PC-3 (cell line): ENCODE results near the gene FBXL13. TPM values are rescaled to one million over a fixed set of nuclear protein-coding genes. Genes with fewer than 3 reads are reported as not detected.

Experiments
- ATAC-seq: fragments of 200-7000 bp; cut with Tn5 transposase; 2 replicates; pipeline ENCODE4 v1.9.1; 2020; ENCODE audit warnings: mild to moderate bottlenecking, moderate library complexity
- BruUV-seq: library from RNA; stranded (reverse); fragments of 400-500 nt; replicated peaks from 2 replicates; lab custom pipeline; 2021; lab: Mats Ljungman, UMichigan
- CTCF ChIA-PET: fragments of 300-600 bp; sonication (Branson Sonifier 250); formaldehyde crosslinking; loops from one replicate; lab custom pipeline; 2022; ENCODE audit warnings: antibody characterized with exemption; lab: Charles Lee
- POLR2A ChIA-PET: fragments of 300-600 bp; sonication (Branson Sonifier 250); formaldehyde crosslinking; loops from one replicate; lab custom pipeline; 2022; ENCODE audit warnings: antibody characterized with exemption; ENCODE audit not compliant: unreplicated experiment; lab: Charles Lee
- DNase-seq: peaks from one replicate; pipeline ENCODE4 v3.0.0-alpha.2; 2015
- H2AFZ ChIP-seq: fragments of 300-600 bp; sonication (generic); 2 replicates; pipeline ENCODE4 v1.6.0; 2016; ENCODE audit warnings: antibody characterized with exemption, low read length
- H3F3A ChIP-seq: fragments of 300-600 bp; sonication (generic); one replicate; pipeline ENCODE4 v1.6.0; 2017; ENCODE audit warnings: antibody characterized with exemption, low read length, control low read depth, mild to moderate bottlenecking; ENCODE audit not compliant: unreplicated experiment
- H3K27ac ChIP-seq: fragments of 300-600 bp; sonication (generic); 2 replicates; pipeline ENCODE4 v1.5.1; 2016; ENCODE audit warnings: mild to moderate bottlenecking, low read length
- H3K27me3 ChIP-seq: fragments of 300-600 bp; sonication (generic); 2 replicates; pipeline ENCODE4 v1.6.1; 2016; ENCODE audit warnings: low read length, mixed read lengths
- H3K36me3 ChIP-seq: fragments of 300-600 bp; sonication (generic); 2 replicates; pipeline ENCODE4 v1.6.1; 2016; ENCODE audit warnings: low read depth, mixed run types, low read length, mixed read lengths
- H3K4me1 ChIP-seq: fragments of 300-600 bp; sonication (generic); 2 replicates; pipeline ENCODE4 v1.5.1; 2016; ENCODE audit warnings: low read length; ENCODE audit not compliant: insufficient read depth
- H3K4me2 ChIP-seq: fragments of 300-600 bp; sonication (generic); 2 replicates; pipeline ENCODE4 v1.6.0; 2016; ENCODE audit warnings: low read length
- H3K4me3 ChIP-seq: fragments of 300-600 bp; sonication (generic); 2 replicates; pipeline ENCODE4 v1.5.1; 2016; ENCODE audit warnings: mild to moderate bottlenecking, low read length, mixed read lengths
- H3K79me2 ChIP-seq: fragments of 300-600 bp; sonication (generic); 2 replicates; pipeline ENCODE4 v1.6.1; 2017; ENCODE audit warnings: low read length, mixed read lengths
- H3K9ac ChIP-seq: fragments of 300-600 bp; sonication (generic); 2 replicates; pipeline ENCODE4 v1.6.0; 2016; ENCODE audit warnings: mild to moderate bottlenecking, low read length
- H3K9me2 ChIP-seq: fragments of 300-600 bp; sonication (generic); replicated peaks from 2 replicates; pipeline ENCODE4 v1.6.1; 2016; ENCODE audit warnings: mixed run types, low read length, mixed read lengths
- H3K9me3 ChIP-seq: fragments of 300-600 bp; sonication (generic); 2 replicates; pipeline ENCODE4 v1.6.1; 2016; ENCODE audit warnings: low read length, mixed read lengths
- H4K20me1 ChIP-seq: fragments of 300-600 bp; sonication (generic); 2 replicates; pipeline ENCODE4 v1.6.1; 2016; ENCODE audit warnings: low read length, mixed read lengths
- EZH2 ChIP-seq: fragments of 300-600 bp; sonication (generic); IDR thresholded peaks from one replicate; pipeline ENCODE4 v1.6.1; 2017; ENCODE audit warnings: antibody characterized with exemption, mild to moderate bottlenecking, low read length; ENCODE audit not compliant: unreplicated experiment
- EZH2phosphoT487 ChIP-seq: fragments of 300-600 bp; sonication (generic); IDR thresholded peaks from 2 replicates; pipeline ENCODE4 v1.6.1; 2018; ENCODE audit warnings: mild to moderate bottlenecking, antibody characterized with exemption, low read length, borderline replicate concordance
- intact Hi-C: fragments of 100-400 bp; cut with micrococcal nuclease; formaldehyde crosslinking; loops from 2 replicates; pipeline ENCODE4 v1.9.0; 2023
- total RNA-seq: library from RNA; depleted of rRNA; stranded (reverse); fragments of >200 nt; gene quantifications from 2 replicates; pipeline ENCODE4 v1.2.3, GENCODE V29; 2014
- TF ChIP-seq, protein P1 (sequence below): fragments of 300-600 bp; sonication (generic); conservative IDR thresholded peaks from 2 replicates; pipeline ENCODE4 v1.5.1; 2017; ENCODE audit warnings: antibody characterized with exemption, low read depth, mild to moderate bottlenecking, low read length

The FBXL13 gene
- total RNA-seq, 1 experiment from 2014 or later, result 1.1 TPM

DNA sequence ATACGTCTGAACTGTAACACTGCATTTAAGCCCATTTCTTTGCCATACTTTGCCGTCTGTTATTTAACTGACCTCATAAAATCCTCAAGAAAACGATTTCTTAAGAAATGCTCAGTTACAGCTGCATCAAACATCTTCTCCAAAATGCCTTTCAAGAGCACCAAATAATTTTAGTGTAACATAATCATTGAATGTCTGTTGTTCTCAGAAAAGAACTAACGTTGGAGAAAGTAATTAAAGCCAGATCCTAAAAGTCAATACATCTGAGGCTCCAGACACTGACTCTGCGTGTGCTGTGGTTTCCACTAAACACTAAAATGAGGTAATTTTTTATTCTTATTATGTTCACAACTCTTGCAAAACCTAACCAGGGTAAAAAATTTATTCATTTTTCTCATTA, 225.5 kb downstream of the FBXL13 start:
- Histone ChIP-seq H3K27me3 (no peaks in the 10 kb centered on the region), H3K9ac (no peak overlapping the region), H3K4me3 (no peak overlapping the region), H3K4me2 (no peak overlapping the region), H4K20me1 (no peaks in the 10 kb centered on the region), H3F3A (no peaks in the 10 kb centered on the region), H2AFZ (no peak overlapping the region), H3K9me2 (no peaks in the 10 kb centered on the region), H3K4me1 (no peaks in the 10 kb centered on the region), H3K27ac (no peak overlapping the region), H3K79me2 (no peaks in the 10 kb centered on the region), H3K36me3 (no peaks in the 10 kb centered on the region), H3K9me3 (no peaks in the 10 kb centered on the region)
- ChIA-PET POLR2A (no interaction called here), CTCF (no interaction called here)
- no peak for DNase-seq
- no TSS peak for BruUV-seq
- TF ChIP-seq EZH2phosphoT487 (no peak), EZH2 (no peak)
- TF ChIP-seq, protein P1, sequence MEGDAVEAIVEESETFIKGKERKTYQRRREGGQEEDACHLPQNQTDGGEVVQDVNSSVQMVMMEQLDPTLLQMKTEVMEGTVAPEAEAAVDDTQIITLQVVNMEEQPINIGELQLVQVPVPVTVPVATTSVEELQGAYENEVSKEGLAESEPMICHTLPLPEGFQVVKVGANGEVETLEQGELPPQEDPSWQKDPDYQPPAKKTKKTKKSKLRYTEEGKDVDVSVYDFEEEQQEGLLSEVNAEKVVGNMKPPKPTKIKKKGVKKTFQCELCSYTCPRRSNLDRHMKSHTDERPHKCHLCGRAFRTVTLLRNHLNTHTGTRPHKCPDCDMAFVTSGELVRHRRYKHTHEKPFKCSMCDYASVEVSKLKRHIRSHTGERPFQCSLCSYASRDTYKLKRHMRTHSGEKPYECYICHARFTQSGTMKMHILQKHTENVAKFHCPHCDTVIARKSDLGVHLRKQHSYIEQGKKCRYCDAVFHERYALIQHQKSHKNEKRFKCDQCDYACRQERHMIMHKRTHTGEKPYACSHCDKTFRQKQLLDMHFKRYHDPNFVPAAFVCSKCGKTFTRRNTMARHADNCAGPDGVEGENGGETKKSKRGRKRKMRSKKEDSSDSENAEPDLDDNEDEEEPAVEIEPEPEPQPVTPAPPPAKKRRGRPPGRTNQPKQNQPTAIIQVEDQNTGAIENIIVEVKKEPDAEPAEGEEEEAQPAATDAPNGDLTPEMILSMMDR, result no peak
- ATAC-seq, result no peak
- intact Hi-C loops, result no loop called here

- POLR2A ChIA-PET, result interaction anchor here (0.5 kb wide), 1 partner anchor 47 kb away, joined by 4 read pairs; no protein-coding TSS in a partner anchor
These were observed 229.2 kb downstream of the FBXL13 start for GRCh38 chr7:102845346-102845745.

GRCh38 chr7:102843850-102844249, 230.7 kb downstream of the FBXL13 start:
- ATAC-seq, result no peak
- H3K79me2 ChIP-seq, result no peaks in the 10 kb centered on the region
- no peak for DNase-seq
- intact Hi-C loops, result no loop called here
- no peaks in the 10 kb centered on the region for H3K36me3 ChIP-seq
- no peak overlapping the region for H3K4me2 ChIP-seq
- H3K9ac ChIP-seq, result no peak overlapping the region
- no peak overlapping the region for H2AFZ ChIP-seq
- no peak for TF ChIP-seq EZH2phosphoT487
- TF ChIP-seq, protein P1, result no peak
- no peak for TF ChIP-seq EZH2
- H3K9me3 ChIP-seq, result no peaks in the 10 kb centered on the region
- no peaks in the 10 kb centered on the region for H3F3A ChIP-seq
- no peak overlapping the region for H3K4me3 ChIP-seq
- H3K9me2 ChIP-seq, result no peaks in the 10 kb centered on the region
- H3K27me3 ChIP-seq, result no peaks in the 10 kb centered on the region
- peaks cover 9% of the 10 kb centered on the region for H3K4me1 ChIP-seq
- no peaks in the 10 kb centered on the region for H4K20me1 ChIP-seq
- H3K27ac ChIP-seq, result no peak overlapping the region
- CTCF ChIA-PET, result no interaction called here
- no TSS peak for BruUV-seq
- POLR2A ChIA-PET, result no interaction called here

More at GRCh38 chr7:102845346-102845745, 229.2 kb downstream of the FBXL13 start:
- Histone ChIP-seq H3K4me2 (no peak overlapping the region), H3F3A (no peaks in the 10 kb centered on the region), H3K9me2 (no peaks in the 10 kb centered on the region), H3K9me3 (no peaks in the 10 kb centered on the region), H2AFZ (no peak overlapping the region), H3K9ac (no peak overlapping the region), H3K4me1 (peaks cover 2% of the 10 kb centered on the region; the same call in 1 of the 2 replicates), H3K4me3 (no peak overlapping the region), H3K27ac (no peak overlapping the region), H3K79me2 (no peaks in the 10 kb centered on the region), H3K27me3 (no peaks in the 10 kb centered on the region), H4K20me1 (no peaks in the 10 kb centered on the region), H3K36me3 (no peaks in the 10 kb centered on the region)
- CTCF ChIA-PET, result no interaction called here
- intact Hi-C loops, result no loop called here
- BruUV-seq, result no TSS peak
- TF ChIP-seq EZH2 (no peak), EZH2phosphoT487 (no peak)
- TF ChIP-seq, protein P1, result no peak
- no peak for ATAC-seq
- DNase-seq, result no peak
